ENCODE results near the gene ETNPPL.
"Not testable (repeated sequence)": the region's sequence is repeated elsewhere in the genome, so short reads cannot be mapped to it uniquely, and the experiment has no call there.

ETNPPL gene

GRCh38 chr4:108758498-108758897, 4.4 kb downstream of the ETNPPL start:
- DNase-seq (ENCODE audit: low read depth), result no peak

GRCh38 chr4:108754327-108754726, 8.5 kb downstream of the ETNPPL start:
- DNase-seq (ENCODE audit: low read depth), result no peak

- no peak for DNase-seq (ENCODE audit: low read depth)
These were observed 11.5 kb downstream of the ETNPPL start for GRCh38 chr4:108751321-108751720.

- no peak for DNase-seq (ENCODE audit: low read depth)
These were observed 13.7 kb downstream of the ETNPPL start for GRCh38 chr4:108749119-108749518.

GRCh38 chr4:108746511-108746910, 16.3 kb downstream of the ETNPPL start:
- DNase-seq (ENCODE audit: low read depth), result no peak

- no peak for DNase-seq (ENCODE audit: low read depth)
These were observed 18.5 kb downstream of the ETNPPL start for GRCh38 chr4:108744307-108744706.

- DNase-seq (ENCODE audit: low read depth), result no peak
These were observed 20.1 kb downstream of the ETNPPL start for GRCh38 chr4:108742451-108743420.

GRCh38 chr4:108738003-108738706, 24.7 kb downstream of the ETNPPL start:
- DNase-seq (ENCODE audit: low read depth), result no peak

- DNase-seq (ENCODE audit: low read depth), result no peak
These were observed 31.8 kb downstream of the ETNPPL start for GRCh38 chr4:108731006-108731405.

- no peak for DNase-seq (ENCODE audit: low read depth)
These were observed 32.3 kb downstream of the ETNPPL start for GRCh38 chr4:108730579-108730978.

- DNase-seq (ENCODE audit: low read depth), result no peak
These were observed 33.1 kb downstream of the ETNPPL start for GRCh38 chr4:108729731-108730130.

- DNase-seq (ENCODE audit: low read depth), result no peak
These were observed 37.4 kb downstream of the ETNPPL start for GRCh38 chr4:108725457-108725856.

- DNase-seq (ENCODE audit: low read depth), result no peak
These were observed 45.5 kb downstream of the ETNPPL start for GRCh38 chr4:108717386-108717785.

GRCh38 chr4:108716340-108716739, 46.5 kb downstream of the ETNPPL start:
- DNase-seq (ENCODE audit: low read depth), result no peak

- DNase-seq (ENCODE audit: low read depth), result no peak
These were observed 48.0 kb downstream of the ETNPPL start for GRCh38 chr4:108714880-108715279.

GRCh38 chr4:108710578-108710977, 52.3 kb downstream of the ETNPPL start:
- not testable (repeated sequence) for DNase-seq (ENCODE audit: low read depth)

GRCh38 chr4:108709722-108710121, 53.1 kb downstream of the ETNPPL start:
- no peak for DNase-seq (ENCODE audit: low read depth)

- DNase-seq (ENCODE audit: low read depth), result no peak
These were observed 53.6 kb downstream of the ETNPPL start for GRCh38 chr4:108709234-108709633.

GRCh38 chr4:108706289-108706688, 56.6 kb downstream of the ETNPPL start:
- no peak for DNase-seq (ENCODE audit: low read depth)

- DNase-seq (ENCODE audit: low read depth), result no peak
These were observed 58.9 kb downstream of the ETNPPL start for GRCh38 chr4:108703966-108704365.

GRCh38 chr4:108703370-108703769, 59.5 kb downstream of the ETNPPL start:
- no peak for DNase-seq (ENCODE audit: low read depth)

- no peak for DNase-seq (ENCODE audit: low read depth)
These were observed 59.9 kb downstream of the ETNPPL start for GRCh38 chr4:108702960-108703359.

GRCh38 chr4:108700081-108700757, 62.6 kb downstream of the ETNPPL start:
- peak; percentile 24 for DNase-seq (ENCODE audit: low read depth)
